Stimulated activated CD8-positive, alpha-beta memory T cell treated with anti-CD3 and anti-CD28 coated beads, Interleukin-15, amount 100 ng/mL, for 48 hours (primary cell): Measurements from ENCODE around the gene SLC66A2.
"Not testable (repeated sequence)": the region's sequence is repeated elsewhere in the genome, so short reads cannot be mapped to it uniquely, and the experiment has no call there.

Experiments
- DNase-seq, 2 donors: peaks; one replicate each; pipeline ENCODE4 v3.0.0-alpha.2; 2020; ENCODE audit warnings: low read depth in 2 of 2

SLC66A2 gene

DNA sequence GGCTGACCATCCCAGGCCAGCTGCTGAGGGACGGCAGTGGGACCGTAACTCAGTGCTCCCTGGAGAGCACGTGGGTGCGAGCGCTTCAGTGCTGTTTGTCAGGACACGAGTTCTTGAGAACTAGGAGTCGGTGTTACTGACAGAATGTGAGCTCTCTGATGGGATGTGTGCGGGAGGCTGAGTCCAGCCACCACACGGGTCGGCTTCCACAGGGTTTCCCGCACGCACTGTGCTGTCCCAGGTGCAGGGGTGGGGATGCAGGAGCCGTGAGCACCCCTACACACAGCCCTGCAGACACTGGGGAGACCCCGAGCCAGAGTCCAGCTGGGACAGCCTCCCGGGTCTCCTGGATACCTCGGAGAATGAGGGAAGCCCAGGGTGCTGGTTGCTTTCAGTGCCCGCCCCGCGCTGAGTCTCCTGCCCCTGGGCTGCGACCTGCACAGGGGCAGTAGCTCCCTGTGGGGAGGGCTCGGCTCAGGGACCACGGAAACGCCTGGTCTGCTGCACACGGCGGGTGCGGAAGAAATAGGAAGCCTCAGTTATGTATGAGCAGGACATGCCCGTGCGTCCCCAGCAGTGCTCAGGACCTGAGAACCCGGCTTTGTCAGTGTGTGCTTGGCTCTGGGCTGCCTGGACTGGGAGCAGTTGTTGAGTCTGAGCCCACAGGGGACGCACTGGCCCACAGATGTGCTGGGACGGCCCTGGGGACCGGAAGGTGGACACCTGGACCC is 82.5 kb downstream of the SLC66A2 start:
- DNase-seq = no peak

DNA sequence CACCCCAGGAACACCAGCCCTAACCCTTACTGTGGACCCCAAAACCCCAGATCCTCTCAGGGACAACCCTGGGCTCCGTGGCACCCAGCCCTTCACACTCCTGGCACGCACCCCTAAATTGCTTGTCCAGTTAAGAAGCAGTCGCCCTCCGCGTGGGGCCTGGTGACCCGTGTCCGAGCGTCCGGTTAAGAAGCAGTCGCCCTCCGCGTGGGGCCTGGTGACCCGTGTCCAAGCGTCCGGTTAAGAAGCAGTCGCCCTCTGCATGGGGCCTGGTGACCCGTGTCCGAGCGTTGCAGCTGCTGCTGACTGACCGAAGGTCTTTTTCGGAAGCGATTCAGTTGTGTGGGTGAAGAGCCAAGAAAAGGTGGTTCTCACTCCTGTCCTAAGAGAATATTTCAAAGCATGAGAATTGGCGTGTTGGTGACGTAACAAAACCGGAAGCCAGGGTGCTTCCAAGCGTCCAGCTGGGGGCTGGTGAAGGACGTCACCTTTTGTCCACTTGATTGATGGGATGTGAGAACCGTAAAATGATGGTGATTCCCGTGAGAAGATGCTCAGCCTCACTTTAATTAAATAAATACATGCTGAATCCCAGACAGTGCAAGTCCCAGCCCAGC is 83.2 kb downstream of the SLC66A2 start:
- DNase-seq = no peak

DNA sequence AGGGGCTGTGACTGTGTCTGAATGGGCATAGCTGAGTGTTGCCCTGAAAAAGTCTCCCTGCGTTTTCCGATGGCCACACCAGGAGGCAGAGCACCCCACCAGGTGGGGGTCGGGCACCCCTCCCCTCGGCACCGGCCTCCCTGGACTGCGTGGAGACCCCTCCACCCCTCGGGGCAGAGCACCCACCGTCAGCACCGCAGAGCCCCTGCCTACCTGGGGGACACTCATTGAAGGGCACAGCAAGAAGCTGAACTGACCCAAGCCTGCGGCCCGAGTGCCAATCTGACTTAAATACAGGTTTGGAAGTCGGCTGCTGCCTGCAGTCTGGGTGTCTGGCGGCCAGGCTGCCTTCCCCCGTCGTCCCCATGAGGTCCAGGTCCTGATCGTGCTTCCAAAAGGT is 83.8 kb downstream of the SLC66A2 start:
- DNase-seq = no peak

DNA sequence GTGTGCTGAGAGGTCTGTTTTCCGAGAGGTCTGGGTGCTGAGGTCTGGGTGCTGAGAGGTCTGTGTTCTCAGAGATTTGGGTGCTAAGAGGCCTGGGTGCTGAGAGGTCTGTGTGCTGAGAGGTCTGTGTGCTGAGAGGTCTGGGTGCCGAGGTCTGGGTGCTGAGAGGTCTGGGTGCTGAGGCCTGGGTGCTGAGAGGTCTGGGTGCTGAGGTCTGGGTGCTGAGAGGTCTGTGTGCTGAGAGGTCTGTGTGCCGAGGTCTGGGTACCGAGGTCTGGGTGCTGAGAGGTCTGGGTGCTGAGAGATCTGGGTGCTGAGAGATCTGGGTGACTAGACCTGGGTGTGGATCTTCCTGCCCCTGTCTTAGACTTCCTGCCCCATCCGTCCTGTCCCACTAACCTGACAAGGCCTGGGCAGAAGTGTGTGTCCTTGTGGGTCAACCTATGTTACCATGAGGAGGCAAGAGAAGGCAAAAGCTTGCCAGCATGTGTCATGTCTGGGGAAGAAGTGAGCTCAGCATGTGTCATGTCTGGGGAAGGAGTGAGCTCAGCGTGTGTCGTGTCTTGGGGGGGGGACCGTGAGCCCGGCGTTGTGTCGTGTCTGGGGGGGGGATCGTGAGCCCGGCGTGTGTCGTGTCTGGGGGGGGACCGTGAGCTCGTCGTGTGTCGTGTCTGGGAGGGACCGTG is 84.4 kb downstream of the SLC66A2 start:
- no peak for DNase-seq

DNA sequence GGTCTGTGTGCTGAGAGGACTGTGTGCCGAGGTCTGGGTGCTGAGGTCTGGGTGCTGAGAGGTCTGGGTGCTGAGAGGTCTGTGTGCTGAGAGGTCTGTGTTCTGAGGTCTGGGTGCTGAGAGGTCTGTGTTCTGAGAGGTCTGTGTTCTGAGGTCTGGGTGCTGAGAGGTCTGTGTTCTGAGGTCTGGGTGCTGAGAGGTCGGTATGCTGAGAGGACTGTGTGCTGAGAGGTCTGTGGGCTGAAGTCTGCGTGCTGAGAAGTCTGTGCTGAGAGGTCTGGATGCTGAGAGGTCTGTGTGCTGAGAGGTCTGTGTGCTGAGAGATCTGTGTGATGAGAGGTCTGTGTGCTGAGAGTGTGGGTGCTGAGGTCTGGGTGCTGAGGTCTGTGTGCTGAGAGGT is 85.5 kb downstream of the SLC66A2 start:
- not testable (repeated sequence) for DNase-seq

DNA sequence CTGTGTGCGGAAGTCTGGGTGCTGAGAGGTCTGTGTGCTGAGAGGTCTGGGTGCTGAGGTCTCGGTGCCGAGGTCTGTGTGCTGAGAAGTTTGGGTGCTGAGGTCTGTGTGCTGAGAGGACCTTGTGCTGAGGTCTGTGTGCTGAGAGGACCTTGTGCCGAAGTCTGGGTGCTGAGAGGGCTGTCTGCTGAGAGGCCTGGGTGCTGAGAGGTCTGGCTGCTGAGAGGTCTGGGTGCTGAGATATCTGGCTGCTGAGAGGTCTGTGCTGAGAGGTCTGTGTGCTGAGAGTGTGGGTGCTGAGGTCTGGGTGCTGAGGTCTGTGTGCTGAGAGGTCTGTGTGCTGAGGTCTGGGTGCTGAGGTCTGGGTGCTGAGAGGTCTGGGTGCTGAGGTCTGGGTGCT is 86.5 kb downstream of the SLC66A2 start:
- not testable (repeated sequence) for DNase-seq

DNA sequence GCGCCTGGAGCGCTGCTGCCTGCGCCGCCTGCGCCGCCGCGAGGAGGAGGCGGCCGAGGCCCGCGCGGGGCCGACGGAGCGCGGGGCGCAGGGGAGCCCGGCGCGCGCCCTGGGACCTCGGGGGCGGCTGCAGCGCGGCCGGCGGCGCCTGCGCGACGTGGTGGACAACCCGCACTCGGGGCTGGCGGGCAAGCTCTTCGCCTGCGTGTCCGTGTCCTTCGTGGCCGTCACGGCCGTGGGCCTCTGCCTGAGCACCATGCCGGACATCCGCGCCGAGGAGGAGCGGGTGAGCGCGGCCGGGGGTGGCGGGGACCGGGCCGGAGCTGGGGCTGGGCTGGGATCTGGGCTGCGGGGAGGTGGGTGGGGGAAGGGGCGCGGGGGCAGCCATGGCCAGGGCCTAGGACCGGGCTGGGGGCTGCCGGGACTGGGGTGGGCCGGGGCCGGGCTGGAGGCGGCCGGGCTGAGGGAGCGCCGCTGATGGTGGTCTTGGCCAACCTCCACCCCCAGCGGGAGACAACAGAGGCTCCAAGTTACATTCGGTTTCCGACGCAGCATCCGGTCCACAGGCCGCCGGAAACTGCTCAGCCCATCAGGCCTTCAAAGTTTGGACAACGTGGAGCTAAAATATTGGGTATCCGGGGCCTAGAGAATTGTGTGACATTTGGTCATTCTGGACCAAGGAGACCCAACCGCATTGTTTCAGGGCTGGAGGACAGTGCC is 87.3 kb downstream of the SLC66A2 start:
- DNase-seq = no peak

DNA sequence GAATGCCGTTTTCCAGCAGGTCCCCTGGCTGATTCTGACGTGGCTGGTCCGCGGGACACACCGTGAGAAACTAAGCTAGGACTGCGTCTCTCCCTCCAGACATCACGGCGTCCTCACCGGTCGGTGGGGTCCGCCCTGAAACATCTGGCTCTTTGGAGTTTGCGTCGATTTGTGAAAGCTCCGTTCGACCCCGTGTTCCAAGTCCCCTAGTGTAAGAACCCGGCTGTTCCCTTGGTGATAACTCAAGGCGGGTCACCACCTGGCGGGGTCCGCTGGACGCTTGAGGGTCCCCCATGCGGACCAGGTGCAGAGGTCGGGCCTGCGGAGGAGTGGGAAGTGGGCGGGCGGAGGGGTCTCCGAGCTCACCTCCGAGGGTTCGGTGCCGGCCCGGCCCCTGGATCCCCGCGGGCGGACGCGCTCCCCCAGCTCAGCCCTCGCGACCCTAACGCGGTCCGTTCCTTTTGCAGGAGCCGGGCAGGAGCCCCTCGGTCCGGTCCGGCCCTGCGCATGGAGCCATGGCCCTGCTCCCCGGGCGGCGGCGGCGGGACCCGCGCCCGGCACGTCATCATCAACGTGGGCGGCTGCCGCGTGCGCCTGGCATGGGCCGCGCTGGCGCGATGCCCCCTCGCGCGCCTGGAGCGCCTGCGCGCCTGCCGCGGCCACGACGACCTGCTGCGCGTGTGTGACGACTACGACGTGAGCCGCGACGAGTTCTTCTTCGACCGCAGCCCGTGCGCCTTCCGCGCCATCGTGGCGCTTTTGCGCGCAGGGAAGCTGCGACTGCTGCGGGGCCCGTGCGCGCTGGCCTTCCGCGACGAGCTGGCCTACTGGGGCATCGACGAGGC is 88.1 kb downstream of the SLC66A2 start:
- no peak for DNase-seq

DNA sequence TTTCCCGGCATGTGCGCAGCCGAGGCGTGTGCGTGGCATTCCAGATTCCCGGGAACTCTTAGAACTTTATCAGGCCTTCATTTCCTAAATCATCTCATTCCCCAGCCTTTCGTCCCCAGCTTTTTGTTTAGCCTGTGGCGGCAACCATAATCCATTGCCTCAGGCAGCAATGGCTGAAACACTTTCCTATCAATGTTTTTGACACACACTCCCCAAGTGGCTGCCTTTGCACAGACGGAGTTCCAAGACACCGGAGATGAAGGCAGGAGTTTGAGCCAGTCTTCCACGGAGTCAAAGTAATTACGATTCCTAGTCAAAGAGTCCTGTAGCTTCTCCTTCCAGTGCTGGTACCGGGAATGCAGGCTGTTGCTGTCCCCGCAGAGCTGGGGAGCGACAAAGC is 88.9 kb downstream of the SLC66A2 start:
- DNase-seq = no peak

DNA sequence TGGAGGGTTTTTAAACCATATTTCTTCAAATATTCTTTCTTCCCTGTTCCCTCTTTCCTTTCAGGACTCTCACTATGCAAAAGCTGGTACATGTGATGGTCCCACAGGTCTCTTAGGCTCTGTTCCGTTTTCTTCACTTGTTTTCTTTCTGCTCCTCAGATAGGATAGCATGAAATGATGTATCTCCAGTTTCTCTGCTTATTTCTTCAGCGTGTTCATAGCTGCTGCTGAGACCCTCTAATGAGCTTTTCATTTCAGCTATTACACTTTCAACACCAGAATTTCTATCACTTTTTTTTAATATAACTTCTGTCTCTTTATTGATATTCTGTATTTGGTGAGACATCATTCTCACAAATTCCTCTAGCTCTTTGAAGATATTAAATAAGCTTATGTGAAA is 89.8 kb downstream of the SLC66A2 start:
- no peak for DNase-seq

DNA sequence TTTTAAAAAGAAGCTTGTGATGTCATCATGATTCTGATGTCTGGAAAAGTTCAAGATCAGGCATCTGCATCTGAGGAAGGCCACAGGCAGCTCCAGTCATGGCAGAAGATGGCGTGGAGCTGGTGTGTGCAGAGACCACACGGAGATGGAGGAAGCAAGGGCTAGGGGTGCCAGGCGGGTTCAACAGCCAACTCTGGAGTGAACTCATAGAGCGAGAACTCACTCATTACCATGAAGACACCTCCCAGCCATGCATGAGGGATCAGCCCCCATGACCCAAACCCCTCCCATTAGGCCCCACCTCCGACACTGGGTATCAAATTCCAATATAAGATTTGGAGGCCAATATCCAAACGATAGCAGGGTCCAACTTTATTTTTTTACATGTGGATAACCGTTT is 92.1 kb downstream of the SLC66A2 start:
- no peak for DNase-seq

DNA sequence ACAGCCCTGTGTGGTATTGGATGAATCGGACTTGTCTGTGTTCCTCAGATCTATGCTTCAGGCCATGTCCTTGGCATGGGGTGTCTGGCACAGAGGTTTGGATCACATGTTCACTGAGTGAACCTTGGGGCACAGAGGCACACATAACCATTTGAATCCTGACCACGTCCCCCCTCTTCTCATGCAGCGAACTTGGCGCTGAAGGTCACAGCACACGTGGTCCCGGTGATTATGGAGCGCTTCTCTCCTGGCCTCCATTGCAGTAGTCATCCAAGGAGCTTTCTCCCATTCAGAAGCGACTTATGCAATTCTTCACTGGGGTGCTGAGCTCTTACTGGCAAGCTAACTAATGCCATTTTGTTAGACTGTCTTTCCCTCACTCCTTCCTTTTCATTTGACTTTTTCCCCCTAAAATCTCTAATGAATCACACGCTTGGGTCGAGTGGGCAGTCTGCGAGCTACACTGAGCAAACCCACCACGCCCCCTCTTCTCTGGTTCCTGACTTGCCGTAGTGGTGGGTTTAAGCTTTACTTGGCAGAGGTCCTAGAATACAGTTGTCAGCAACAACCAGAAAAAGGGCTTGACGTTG is 94.3 kb downstream of the SLC66A2 start:
- DNase-seq = no peak

DNA sequence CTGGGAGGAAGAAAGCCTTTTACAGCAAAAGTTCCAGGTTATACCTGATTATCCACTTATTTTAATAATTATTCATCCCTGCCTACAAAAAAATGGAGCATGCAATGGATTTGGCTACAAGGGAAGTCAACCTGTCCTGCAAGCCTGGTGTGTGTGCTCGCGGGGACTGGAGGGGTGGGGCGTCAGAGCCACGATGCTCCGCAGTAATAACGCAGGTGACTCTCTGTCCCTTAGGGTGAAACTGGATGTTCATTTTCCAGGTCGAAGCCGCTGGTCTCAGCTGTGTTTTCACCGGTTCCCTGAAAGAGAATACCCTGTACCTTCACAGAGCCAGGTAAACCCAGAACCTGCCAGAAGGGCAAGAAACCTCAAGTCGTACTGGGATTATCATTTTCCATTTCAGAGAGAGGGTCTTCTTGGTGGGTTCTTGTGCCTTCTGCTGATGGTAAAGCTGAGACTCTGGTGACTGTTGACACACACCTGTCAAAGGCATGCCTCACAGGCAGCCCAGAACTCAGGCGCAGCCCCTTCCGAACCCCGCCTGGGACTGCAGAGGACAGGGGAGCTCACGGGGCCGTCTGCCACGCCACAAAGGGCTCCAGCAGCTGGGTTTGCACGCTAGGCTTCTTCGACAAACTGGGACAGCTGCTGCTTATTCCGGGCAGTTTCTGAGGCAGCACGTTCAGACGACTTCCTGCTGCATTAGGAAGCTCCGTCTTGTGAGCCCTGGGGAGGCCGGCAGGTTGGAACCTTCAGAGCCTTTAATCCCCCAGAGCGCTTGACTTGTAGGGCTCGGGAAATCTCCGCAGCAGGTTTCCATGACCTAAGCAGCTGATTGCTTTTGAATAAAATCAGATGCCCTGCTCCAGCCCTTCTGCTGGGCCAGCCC is 95.1 kb downstream of the SLC66A2 start:
- no peak for DNase-seq

DNA sequence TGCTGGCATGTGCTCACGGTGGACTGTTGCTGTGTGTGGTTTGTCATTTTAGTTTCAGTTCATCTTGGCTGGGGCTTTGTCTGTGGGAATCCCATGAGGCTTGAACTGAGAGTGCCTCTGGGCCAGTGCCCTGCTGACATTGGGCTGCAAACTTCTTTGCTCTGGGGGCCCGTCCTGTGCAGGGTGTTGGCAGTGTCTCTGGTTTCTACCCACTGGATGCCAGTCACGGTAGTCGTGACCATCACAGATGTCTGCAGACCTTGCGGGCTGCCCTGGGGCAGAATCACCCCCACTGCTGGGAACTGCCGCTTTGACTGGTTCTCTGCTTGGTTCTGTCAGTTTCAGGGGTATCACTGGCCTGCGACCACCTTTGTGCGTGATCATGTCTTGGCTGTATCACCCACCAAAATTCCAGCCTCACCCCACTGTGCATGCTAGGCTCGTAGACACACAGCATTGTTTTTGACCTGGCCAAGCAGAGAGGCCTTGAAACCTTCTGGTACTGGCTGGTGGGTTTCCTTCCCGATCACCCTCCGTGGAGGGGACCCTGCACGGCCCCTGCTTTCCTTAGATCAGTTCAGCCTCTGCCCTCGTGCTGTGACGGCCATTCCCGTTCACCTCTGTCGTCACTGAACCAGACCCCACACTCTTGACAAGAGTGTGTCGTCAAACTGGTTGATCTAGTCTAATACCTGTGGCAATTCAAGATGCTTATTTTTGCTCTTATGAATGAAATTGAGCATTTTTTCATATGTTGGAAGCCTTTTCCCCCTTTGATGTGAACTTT is 96.1 kb downstream of the SLC66A2 start:
- no peak for DNase-seq

DNA sequence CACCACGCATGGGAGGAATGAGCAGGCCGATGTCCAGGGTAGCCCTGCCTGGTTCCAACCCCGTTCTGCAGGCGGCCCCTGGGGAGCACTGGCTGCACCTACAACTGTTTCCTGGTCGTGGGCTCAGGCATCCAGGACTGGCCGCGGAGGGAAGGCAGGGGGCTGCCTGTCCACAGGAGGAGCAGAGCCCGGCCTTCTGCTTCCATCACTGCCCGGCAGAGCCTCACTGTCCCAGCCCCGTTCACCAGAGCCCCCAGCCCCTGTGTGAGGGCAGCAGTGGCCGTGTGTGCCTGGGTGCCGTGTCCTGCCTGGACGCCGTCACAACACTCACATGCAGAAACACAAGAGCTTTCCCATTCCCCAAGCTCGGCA is 97.5 kb downstream of the SLC66A2 start:
- DNase-seq = no peak

DNA sequence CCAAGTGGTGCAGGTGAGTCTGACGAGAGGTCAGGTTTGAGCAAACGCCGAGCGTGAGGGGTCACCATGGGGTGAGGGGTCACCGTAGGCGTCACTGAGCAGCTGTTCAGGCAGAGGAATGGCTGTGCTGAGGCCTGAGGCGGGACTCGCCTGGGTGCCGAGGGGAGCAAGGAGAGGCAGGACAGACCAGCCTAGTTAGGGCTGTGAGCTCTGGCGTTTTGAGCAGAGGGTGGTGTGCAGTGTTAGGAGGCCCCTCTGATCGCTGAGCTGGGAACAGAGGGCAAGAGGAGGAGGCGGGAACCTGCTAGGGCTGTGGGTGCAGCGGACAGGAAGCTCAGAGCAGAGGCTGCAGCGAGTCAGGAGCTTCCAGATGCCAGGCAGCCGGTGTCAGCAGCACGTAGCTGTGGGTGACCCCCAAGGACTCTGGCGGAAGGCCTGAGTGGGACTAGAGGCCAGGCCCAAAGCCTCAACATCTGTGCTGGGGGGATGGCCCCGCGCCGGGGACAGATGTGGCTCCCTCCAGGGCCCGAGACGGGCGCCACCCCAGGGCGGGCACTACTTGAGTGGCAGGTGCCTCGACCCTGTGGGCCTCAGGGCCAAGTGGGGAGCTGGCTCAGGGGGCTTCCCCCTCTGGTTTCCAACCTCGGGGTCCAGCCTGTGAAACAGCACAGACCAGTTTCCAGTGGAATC is 98.0 kb downstream of the SLC66A2 start:
- DNase-seq = no peak

DNA sequence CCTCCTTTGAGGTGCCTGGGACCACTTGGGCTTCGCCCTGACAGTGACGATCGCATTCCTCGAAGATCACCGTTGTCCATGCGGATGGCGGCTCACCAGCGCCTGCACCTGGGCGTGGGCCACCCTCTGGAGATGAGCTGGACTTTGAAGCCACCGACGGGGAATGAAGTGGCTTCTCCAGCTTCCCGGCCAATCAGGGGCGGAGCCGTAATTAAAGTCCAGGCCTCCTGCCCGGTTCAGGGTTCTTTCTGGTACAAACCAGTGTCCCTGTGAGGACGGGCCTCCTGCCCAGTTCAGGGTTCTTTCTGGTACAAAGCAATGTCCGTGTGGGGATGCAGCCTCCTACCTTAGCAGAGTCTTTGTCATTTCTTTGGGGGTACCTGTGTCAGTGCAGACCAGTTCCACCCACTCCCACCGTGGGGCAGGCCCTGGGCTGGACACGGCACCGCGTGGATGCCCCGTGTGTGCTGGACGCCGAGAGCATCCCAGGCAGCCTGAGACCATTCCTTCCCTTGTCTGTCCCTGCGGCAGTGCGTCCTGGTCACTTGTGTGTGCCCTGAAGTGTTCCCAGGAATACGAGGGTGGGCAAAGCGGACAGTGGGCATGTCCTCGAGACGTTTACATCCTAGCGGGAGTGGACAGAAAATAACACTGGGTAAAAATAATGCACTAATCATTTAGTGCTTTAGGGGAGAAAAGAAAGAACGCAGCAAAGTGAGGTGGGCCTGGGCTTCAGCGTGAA is 98.7 kb downstream of the SLC66A2 start:
- DNase-seq = no peak
